ENCODE results near the gene RPA1. TPM values are rescaled to one million over a fixed set of nuclear protein-coding genes. Genes with fewer than 3 reads are reported as not detected.

The RPA1 gene
- total RNA-seq, 1 experiment from 2014 or later = 211 TPM

DNA sequence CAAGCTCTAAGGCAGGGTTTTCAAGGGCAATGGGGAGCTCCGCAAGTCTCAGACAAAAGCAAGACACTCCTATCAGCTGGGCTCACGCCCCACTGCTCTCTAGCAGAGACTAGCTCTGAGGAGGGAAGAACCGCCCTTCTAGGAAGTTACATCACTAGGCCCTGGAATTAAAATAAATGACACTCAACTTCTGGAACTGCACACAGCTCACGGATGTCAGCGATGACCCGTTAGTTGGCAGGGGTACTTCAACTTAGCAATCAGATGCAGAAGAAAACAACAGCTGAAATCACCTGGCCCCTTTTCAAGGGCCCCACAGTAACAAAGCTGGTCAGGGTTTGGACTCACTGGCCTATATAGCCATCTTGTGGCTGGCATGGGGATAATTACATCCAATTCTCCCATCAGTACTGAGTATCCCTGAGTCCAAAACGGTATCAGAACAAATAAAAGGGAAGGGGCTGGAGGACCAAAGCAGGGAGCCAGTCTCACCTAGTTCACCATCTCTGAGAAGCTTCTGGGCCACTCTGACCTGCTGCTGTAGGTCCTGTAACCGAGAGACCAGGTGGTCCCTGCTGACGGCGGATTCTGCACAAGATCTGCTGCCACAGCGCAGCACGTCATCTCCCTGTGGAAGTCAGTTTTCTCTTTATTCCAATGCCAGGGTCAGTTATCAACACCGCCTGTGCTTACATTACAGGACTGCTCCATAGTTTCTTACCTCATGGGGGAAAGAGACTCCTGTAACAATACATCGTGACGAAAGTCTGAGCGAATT lies 45.8 kb upstream of the RPA1 start:
- Histone ChIP-seq H3K36me3 (ENCODE audit: insufficient read depth, low read length, poor library complexity, severe bottlenecking) (peaks cover 36% of the 10 kb centered on the region), H3K4me3 (ENCODE audit: low read depth, low read length, poor library complexity, severe bottlenecking) (no peak overlapping the region), H3K27ac (ENCODE audit: low read depth, low read length, poor library complexity, severe bottlenecking) (peak overlapping the region; percentile 46), H3K4me1 (ENCODE audit: insufficient read depth, low read length, poor library complexity, severe bottlenecking) (peaks cover 26% of the 10 kb centered on the region), H3K9me3 (ENCODE audit: low read depth, low read length, poor library complexity, severe bottlenecking) (no peaks in the 10 kb centered on the region), H3K27me3 (replicated peaks; ENCODE audit: insufficient read depth, low read depth, low read length, poor library complexity) (no peaks in the 10 kb centered on the region)
- no TSS peak for BruUV-seq (replicated peaks)
- ChIA-PET CTCF (interaction anchor here (0.5 to 1.4 kb wide), 5 partner anchors 61 to 135 kb away, joined by 3 to 10 read pairs (median 4); no protein-coding TSS in a partner anchor), POLR2A (ENCODE audit: low non-redundant PET) (no interaction called here)
- intact Hi-C loops (cut with micrococcal nuclease; ENCODE audit: unreplicated experiment) = loop anchor here (1.0 kb wide), 1 partner anchor 62 kb away; no protein-coding TSS in a partner anchor
- TF ChIP-seq, protein P1, sequence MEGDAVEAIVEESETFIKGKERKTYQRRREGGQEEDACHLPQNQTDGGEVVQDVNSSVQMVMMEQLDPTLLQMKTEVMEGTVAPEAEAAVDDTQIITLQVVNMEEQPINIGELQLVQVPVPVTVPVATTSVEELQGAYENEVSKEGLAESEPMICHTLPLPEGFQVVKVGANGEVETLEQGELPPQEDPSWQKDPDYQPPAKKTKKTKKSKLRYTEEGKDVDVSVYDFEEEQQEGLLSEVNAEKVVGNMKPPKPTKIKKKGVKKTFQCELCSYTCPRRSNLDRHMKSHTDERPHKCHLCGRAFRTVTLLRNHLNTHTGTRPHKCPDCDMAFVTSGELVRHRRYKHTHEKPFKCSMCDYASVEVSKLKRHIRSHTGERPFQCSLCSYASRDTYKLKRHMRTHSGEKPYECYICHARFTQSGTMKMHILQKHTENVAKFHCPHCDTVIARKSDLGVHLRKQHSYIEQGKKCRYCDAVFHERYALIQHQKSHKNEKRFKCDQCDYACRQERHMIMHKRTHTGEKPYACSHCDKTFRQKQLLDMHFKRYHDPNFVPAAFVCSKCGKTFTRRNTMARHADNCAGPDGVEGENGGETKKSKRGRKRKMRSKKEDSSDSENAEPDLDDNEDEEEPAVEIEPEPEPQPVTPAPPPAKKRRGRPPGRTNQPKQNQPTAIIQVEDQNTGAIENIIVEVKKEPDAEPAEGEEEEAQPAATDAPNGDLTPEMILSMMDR (conservative IDR thresholded peaks at IDR 0.05; ENCODE audit: low read depth, low read length) = peak; percentile 67
- TF ChIP-seq EZH2 (IDR thresholded peaks at IDR 0.05; ENCODE audit: borderline replicate concordance, low read depth, low read length, poor library complexity, severe bottlenecking) = no peak
- DNase-seq (ENCODE audit: low spot score) = peak; percentile 57

DNA sequence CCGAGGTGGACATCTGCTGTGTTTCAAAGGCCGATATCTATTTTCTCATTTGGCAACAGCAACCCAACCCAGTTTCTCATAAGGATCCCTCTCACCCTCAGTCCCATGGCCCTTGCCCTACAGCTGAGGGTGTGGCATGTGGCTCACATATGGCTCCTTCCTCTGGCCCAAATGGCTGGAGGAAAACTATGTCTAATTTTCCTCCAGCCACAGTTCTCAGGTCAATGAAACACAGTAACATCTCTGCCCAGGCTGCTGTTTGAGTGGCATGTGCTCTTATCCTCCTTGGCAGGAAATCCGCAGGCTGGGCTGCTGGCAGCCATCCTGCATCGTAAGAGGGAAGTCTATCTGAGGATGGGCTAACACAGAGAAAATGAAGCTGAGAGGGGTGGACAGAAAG lies 43.9 kb upstream of the RPA1 start:
- H3K27ac ChIP-seq (ENCODE audit: low read depth, low read length, poor library complexity, severe bottlenecking) = no peak overlapping the region
- CTCF ChIA-PET = interaction anchor here (0.7 kb wide), 1 partner anchor 36 kb away, joined by 3 read pairs; no protein-coding TSS in a partner anchor
- intact Hi-C loops (cut with micrococcal nuclease; ENCODE audit: unreplicated experiment) = no loop called here
- no peaks in the 10 kb centered on the region for H3K27me3 ChIP-seq (replicated peaks; ENCODE audit: insufficient read depth, low read depth, low read length, poor library complexity)
- DNase-seq (ENCODE audit: low spot score) = no peak
- peaks cover 36% of the 10 kb centered on the region for H3K36me3 ChIP-seq (ENCODE audit: insufficient read depth, low read length, poor library complexity, severe bottlenecking)
- H3K9me3 ChIP-seq (ENCODE audit: low read depth, low read length, poor library complexity, severe bottlenecking) = no peaks in the 10 kb centered on the region
- BruUV-seq (replicated peaks) = no TSS peak
- no peak for TF ChIP-seq EZH2 (IDR thresholded peaks at IDR 0.05; ENCODE audit: borderline replicate concordance, low read depth, low read length, poor library complexity, severe bottlenecking)
- TF ChIP-seq, protein P1 (conservative IDR thresholded peaks at IDR 0.05; ENCODE audit: low read depth, low read length) = no peak
- POLR2A ChIA-PET (ENCODE audit: low non-redundant PET) = no interaction called here
- H3K4me1 ChIP-seq (ENCODE audit: insufficient read depth, low read length, poor library complexity, severe bottlenecking) = peaks cover 10% of the 10 kb centered on the region
- H3K4me3 ChIP-seq (ENCODE audit: low read depth, low read length, poor library complexity, severe bottlenecking) = no peak overlapping the region

DNA sequence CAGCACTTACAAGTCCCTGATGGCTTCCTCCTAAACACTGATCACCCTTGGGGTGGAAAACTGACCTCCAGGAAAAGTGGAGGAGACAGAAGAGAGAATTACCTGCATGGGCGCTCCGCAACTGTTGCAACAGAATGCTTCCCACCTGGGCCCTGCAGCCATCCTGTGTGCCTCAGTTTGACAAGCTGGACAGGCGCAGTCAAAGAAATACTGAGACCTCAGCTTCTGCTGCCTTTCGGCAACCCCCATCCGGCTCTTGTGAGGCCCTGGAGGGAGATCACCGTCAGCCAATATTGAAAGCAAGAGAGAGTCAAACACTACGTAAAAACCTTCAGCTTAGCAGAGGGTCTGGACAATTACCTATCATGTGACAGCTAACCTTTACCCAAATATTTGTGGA lies 43.1 kb upstream of the RPA1 start:
- H3K4me3 ChIP-seq (ENCODE audit: low read depth, low read length, poor library complexity, severe bottlenecking) = no peak overlapping the region
- H3K27ac ChIP-seq (ENCODE audit: low read depth, low read length, poor library complexity, severe bottlenecking) = no peak overlapping the region
- ChIA-PET POLR2A (ENCODE audit: low non-redundant PET) (no interaction called here), CTCF (no interaction called here)
- H3K9me3 ChIP-seq (ENCODE audit: low read depth, low read length, poor library complexity, severe bottlenecking) = no peaks in the 10 kb centered on the region
- BruUV-seq (replicated peaks) = no TSS peak
- intact Hi-C loops (cut with micrococcal nuclease; ENCODE audit: unreplicated experiment) = no loop called here
- peaks cover 18% of the 10 kb centered on the region for H3K4me1 ChIP-seq (ENCODE audit: insufficient read depth, low read length, poor library complexity, severe bottlenecking)
- H3K27me3 ChIP-seq (replicated peaks; ENCODE audit: insufficient read depth, low read depth, low read length, poor library complexity) = no peaks in the 10 kb centered on the region
- DNase-seq (ENCODE audit: low spot score) = no peak
- H3K36me3 ChIP-seq (ENCODE audit: insufficient read depth, low read length, poor library complexity, severe bottlenecking) = peaks cover 32% of the 10 kb centered on the region
- TF ChIP-seq, protein P1 (conservative IDR thresholded peaks at IDR 0.05; ENCODE audit: low read depth, low read length) = no peak
- no peak for TF ChIP-seq EZH2 (IDR thresholded peaks at IDR 0.05; ENCODE audit: borderline replicate concordance, low read depth, low read length, poor library complexity, severe bottlenecking)
